H7 (cell line): Measurements from ENCODE around the gene NEK10. TPM values are rescaled to one million over a fixed set of nuclear protein-coding genes. Genes with fewer than 3 reads are reported as not detected.

Experiments used
- total RNA-seq: library from RNA; depleted of rRNA; stranded (reverse); fragments of >200 nt; shearing (Covaris generic); gene quantifications from 2 replicates; pipeline ENCODE4 v1.2.3, GENCODE V29; 2014; rRNA removed

The NEK10 gene
- total RNA-seq, 1 experiment from 2014 or later, result 0.03 TPM

Other genes with a start within 250 kb of the NEK10 start
- 61.1 and 112 TPM in 2 replicates for gene SLC4A7, start 115.0 kb upstream of the NEK10 start, total RNA-seq